Measurements from ENCODE around the gene NUP98.

Gene NUP98

GRCh38 chr11:3723014-3723708, 74.2 kb downstream of the NUP98 start:
- DNase-seq = peak; percentile 97

DNA sequence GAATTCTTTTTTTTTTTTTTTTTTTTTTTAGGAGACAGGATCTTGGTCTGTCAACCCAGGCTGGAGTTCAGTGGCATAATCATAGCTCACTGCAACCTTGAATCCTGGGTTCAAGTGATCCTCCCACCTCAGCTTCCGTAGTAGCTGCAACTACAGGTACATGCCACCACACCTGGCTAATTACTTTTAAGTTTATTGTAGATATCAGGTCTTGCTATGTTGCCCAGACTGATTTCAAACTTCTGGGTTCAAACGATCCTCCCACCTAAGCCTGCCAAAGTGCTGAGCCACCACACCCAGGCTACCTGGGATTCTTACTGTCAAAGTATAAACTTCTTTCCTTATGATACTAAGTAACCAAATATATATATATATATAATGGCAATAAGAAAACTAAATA, 75.3 kb downstream of the NUP98 start:
- no peak for DNase-seq

GRCh38 chr11:3720997-3721396, 76.4 kb downstream of the NUP98 start:
- no peak for DNase-seq

DNA sequence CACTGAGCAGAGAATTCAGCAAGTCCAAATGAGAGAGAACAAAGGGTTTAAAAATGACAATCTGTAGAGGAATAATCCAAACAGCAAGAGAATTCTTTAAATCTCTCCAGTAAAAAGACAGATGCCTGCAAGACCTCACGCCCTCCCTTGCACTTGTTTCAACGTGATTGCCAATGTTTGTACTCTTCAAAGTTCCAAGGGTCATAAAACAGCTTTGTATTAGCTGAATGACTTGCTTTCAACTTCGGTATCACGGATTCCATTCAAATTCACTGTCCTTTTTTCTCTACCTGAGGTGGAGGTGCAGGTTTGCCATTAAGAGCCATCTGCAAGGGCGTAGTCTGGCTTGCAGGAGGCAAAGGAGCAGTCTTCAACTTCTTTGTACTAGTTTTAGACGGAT, 85.1 kb downstream of the NUP98 start:
- DNase-seq = no peak

- peak; percentile 13 for DNase-seq
These were observed 86.7 kb downstream of the NUP98 start for GRCh38 chr11:3710485-3711259.

DNA sequence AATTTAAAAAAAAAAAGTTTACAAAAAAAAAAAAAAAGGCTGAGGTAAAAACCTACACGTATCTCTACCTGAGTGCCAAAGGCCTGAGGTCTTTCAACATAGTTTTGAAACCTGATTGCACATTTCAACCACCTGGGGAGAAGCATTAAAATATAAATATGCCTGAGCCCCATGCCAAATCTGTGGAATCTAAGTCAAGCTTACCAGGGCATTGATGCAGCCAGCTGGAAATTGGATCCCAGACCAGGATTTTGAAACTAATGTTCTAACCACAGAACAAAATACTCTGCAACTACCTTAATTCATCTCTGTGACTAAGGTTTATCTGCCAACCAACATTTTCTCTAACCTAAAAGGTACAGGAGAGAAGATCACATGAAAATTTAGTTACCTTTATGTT, 87.4 kb downstream of the NUP98 start:
- DNase-seq = no peak

- peak; percentile 25 for DNase-seq
These were observed 90.2 kb downstream of the NUP98 start for GRCh38 chr11:3707176-3707575.

DNA sequence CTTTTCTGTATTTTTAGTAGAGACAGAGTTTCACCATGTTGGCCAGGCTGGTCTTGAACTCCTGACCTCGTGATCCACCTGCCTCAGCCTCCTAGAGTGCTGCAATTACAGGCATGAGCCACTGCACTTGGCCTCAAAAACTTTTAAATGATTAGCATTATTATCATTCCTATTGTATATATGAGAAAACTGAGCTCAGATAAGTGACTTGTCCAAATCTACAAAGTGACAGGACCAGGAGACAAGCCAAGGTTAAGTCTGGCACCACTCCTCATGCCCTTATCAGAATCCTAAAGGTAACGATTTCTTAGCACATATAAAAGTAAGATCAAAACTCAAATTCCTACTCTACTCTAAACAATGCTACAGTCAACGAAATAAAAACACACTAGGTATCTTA, 94.0 kb downstream of the NUP98 start:
- no peak for DNase-seq

GRCh38 chr11:3700910-3701309, 96.4 kb downstream of the NUP98 start:
- no peak for DNase-seq

- no peak for DNase-seq
These were observed 96.9 kb downstream of the NUP98 start for GRCh38 chr11:3700410-3700809.

- DNase-seq = peak; percentile 29
These were observed 110.6 kb downstream of the NUP98 start for GRCh38 chr11:3686751-3687150.

DNA sequence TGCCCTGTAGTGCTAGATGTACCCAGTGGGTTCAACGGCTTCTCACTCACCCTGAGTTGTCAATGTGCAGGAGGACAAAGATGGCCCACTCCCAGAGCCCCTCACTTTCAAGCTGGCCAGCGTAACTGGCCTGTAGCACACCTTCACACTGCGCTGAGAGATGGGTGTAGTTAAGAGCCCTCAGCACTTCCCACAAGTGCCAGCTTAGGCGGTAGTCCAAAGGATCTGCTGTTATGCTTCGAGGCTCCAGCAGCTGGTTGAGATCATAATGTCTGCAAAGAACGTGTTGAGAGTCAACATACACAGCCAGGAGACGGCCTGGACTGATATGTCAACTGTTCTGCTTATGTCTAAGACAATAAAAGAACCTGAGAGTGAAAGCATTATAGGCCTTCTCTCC, 111.4 kb downstream of the NUP98 start:
- no peak for DNase-seq

GRCh38 chr11:3684819-3685172, 112.6 kb downstream of the NUP98 start:
- no peak for DNase-seq

DNA sequence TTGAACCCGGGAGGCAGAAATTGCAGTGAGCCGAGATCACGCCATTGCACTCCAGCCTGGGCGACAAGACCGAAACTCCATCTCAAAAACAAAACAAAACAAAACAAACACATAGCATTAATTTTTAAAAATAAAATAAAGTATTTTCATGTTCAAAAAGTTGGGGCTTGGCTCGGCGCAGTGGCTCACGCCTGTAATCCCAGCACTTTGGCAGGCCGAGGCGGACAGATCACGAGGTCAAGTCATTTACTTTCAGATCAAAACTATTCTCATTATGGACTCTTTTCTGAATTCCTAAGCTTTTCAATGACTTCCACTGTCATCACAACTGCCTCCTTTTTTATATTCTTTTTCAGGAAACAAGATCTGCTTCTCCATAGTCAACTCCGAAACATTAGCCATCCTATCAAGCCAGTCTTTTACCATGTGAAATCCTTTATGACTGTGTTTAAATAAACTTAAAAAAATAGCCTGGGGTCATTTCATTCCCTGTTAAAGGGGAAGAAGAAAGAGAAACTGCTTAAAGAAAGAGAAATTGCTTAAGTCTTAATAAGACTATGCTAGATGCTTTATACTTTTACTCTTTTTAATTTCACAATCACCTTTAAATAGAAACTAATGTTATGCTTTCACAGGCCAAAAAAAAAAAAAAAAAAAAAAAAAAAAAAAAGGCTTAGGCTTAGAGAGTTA, 113.1 kb downstream of the NUP98 start:
- no peak for DNase-seq

DNA sequence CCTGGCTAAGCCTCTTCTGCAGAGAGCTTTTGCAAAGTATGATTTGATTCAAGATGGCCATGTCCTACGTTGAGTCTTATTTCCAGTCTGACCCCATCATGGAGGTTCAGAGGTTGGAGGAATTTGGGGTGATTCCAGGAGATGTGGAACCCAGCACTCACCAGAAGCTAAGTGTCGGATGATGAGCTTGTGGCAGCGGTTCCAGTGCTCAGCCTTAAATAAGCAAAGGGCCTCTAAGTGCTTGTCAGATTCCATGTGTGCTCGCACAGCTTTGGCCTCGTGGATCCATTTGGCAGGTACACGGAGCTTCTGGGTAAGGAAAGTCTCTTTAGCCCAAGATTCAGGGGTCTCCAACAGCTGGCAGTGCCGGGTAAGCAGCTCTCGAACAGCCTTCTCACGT, 114.3 kb downstream of the NUP98 start:
- no peak for DNase-seq

- DNase-seq = no peak
These were observed 118.3 kb downstream of the NUP98 start for GRCh38 chr11:3679077-3679476.

GRCh38 chr11:3675971-3676370, 121.4 kb downstream of the NUP98 start:
- DNase-seq = peak; percentile 16

GRCh38 chr11:3674189-3674588, 123.2 kb downstream of the NUP98 start:
- peak; percentile 64 for DNase-seq

GRCh38 chr11:3671334-3672254, 125.8 kb downstream of the NUP98 start, which contains the start of gene CHRNA10:
Gene CHRNA10 (minus strand): TSS chr11:3671384. CDS start chr11:3671312, 72 bp downstream.
- DNase-seq = no peak

DNA sequence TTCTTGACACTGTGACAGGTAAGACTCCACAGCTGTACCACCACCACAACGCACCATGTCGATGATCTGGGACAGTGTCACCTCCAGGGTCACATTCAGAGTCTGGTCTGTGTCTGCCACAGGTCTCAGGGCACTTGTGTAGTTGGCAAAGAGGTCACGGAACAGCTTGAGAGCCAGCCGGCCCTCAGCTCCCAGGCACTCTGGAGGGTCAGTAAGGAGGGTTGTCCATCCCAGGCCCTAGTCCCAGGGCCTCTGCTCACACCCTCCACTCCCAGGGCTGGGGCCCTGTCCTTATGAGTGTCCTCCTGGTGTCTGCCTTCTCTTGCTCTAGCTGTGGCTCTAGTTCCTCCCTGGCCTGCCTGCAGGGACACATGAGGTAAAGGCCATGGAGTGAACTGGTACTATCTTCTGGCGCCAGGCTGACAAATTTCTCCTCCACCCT, 127.6 kb downstream of the NUP98 start:
- no peak for DNase-seq

GRCh38 chr11:3669128-3669527, 128.2 kb downstream of the NUP98 start:
- DNase-seq = no peak

- no peak for DNase-seq
These were observed 130.0 kb downstream of the NUP98 start for GRCh38 chr11:3667149-3668035.

All from EL (cell line).